HG03097 (cell line): ENCODE data around the gene CDK1.
A peak's percentile ranks its signal among the peaks of the same experiment; 100 is the strongest.
"Not testable (repeated sequence)": the region's sequence is repeated elsewhere in the genome, so short reads cannot be mapped to it uniquely, and the experiment has no call there.

Experiments used
- ATAC-seq: cut with Tn5 transposase; IDR thresholded peaks from one replicate; pipeline ENCODE4 v1.9.1; 2021; ENCODE audit not compliant: unreplicated experiment, low FRiP score

CDK1 gene

GRCh38 chr10:60809157-60809556 lies 30.9 kb downstream of the CDK1 start:
- ATAC-seq, result no peak

GRCh38 chr10:60810437-60811182 lies 32.3 kb downstream of the CDK1 start:
- ATAC-seq, result no peak

GRCh38 chr10:60816628-60817397 lies 38.5 kb downstream of the CDK1 start:
- ATAC-seq, result no peak

- ATAC-seq, result no peak
Measured at GRCh38 chr10:60817398-60817805, 39.1 kb downstream of the CDK1 start.

- ATAC-seq, result no peak
Measured at GRCh38 chr10:60818134-60818770, 40.0 kb downstream of the CDK1 start.

- no peak for ATAC-seq
Measured at GRCh38 chr10:60819271-60819670, 41.0 kb downstream of the CDK1 start.

- ATAC-seq, result peak; percentile 49
Measured at GRCh38 chr10:60820093-60820754, 41.9 kb downstream of the CDK1 start.

- no peak for ATAC-seq
Measured at GRCh38 chr10:60821656-60822055, 43.4 kb downstream of the CDK1 start.

GRCh38 chr10:60822809-60823208 lies 44.5 kb downstream of the CDK1 start:
- no peak for ATAC-seq

- no peak for ATAC-seq
Measured at GRCh38 chr10:60823324-60823723, 45.0 kb downstream of the CDK1 start.

GRCh38 chr10:60825520-60825919 lies 47.2 kb downstream of the CDK1 start:
- no peak for ATAC-seq

GRCh38 chr10:60827791-60828488 lies 49.7 kb downstream of the CDK1 start:
- no peak for ATAC-seq

- no peak for ATAC-seq
Measured at GRCh38 chr10:60828489-60828852, 50.2 kb downstream of the CDK1 start.

GRCh38 chr10:60832136-60832535 lies 53.9 kb downstream of the CDK1 start:
- ATAC-seq, result not testable (repeated sequence)

GRCh38 chr10:60834401-60834800 lies 56.1 kb downstream of the CDK1 start:
- no peak for ATAC-seq

- ATAC-seq, result no peak
Measured at GRCh38 chr10:60835049-60835448, 56.8 kb downstream of the CDK1 start.

GRCh38 chr10:60841227-60841626 lies 62.9 kb downstream of the CDK1 start:
- not testable (repeated sequence) for ATAC-seq

GRCh38 chr10:60842694-60843093 lies 64.4 kb downstream of the CDK1 start:
- no peak for ATAC-seq
